Calu3 (cell line): Measurements from ENCODE around the gene SAMD4B. TPM values are rescaled to one million over a fixed set of nuclear protein-coding genes. Genes with fewer than 3 reads are reported as not detected.
A peak's percentile ranks its signal among the peaks of the same experiment; 100 is the strongest.

ENCODE experiments used
- BruUV-seq: library from RNA; stranded (reverse); fragments of 400-500 nt; replicated peaks from 2 replicates; lab custom pipeline; 2021; lab: Mats Ljungman, UMichigan
- CTCF ChIA-PET: fragments of 300-600 bp; sonication (Branson Sonifier 250); formaldehyde crosslinking; loops from one replicate; lab custom pipeline; 2022; ENCODE audit warnings: antibody characterized with exemption; lab: Charles Lee
- DNase-seq: peaks from one replicate; pipeline ENCODE4 v3.0.0; 2022
- H3K27ac Mint-ChIP-seq: one replicate; pipeline ENCODE4 v1.8.0; 2022; ENCODE audit warnings: mixed read lengths; ENCODE audit not compliant: unreplicated experiment
- H3K27me3 Mint-ChIP-seq: one replicate; pipeline ENCODE4 v1.8.0; 2022; ENCODE audit warnings: mixed read lengths; ENCODE audit not compliant: unreplicated experiment
- H3K36me3 Mint-ChIP-seq: one replicate; pipeline ENCODE4 v1.8.0; 2022; ENCODE audit warnings: mild to moderate bottlenecking, moderate library complexity, mixed read lengths; ENCODE audit not compliant: insufficient read depth, unreplicated experiment
- H3K4me1 Mint-ChIP-seq: one replicate; pipeline ENCODE4 v1.8.0; 2022; ENCODE audit warnings: mild to moderate bottlenecking, low read depth, mixed read lengths; ENCODE audit not compliant: unreplicated experiment
- H3K4me3 Mint-ChIP-seq: one replicate; pipeline ENCODE4 v1.8.0; 2022; ENCODE audit warnings: mild to moderate bottlenecking, low read depth, moderate library complexity, mixed read lengths; ENCODE audit not compliant: unreplicated experiment
- H3K9me3 Mint-ChIP-seq: one replicate; pipeline ENCODE4 v1.8.0; 2022; ENCODE audit warnings: low read depth, mixed read lengths; ENCODE audit not compliant: unreplicated experiment
- intact Hi-C: fragments of 100-400 bp; cut with micrococcal nuclease; formaldehyde crosslinking; loops from one replicate; pipeline ENCODE4 v1.10.0; 2022; ENCODE audit not compliant: unreplicated experiment
- total RNA-seq: library from RNA; stranded (reverse); gene quantifications from 2 replicates; pipeline ENCODE4 v1.2.3, GENCODE V29; 2022
- TF ChIP-seq, protein P1 (sequence below): fragments of 200-600 bp; IDR thresholded peaks from one replicate; pipeline ENCODE4 v1.8.0; 2022; ENCODE audit warnings: antibody characterized with exemption; ENCODE audit not compliant: unreplicated experiment

The SAMD4B gene
- total RNA-seq, 1 experiment from 2014 or later = 214 TPM

DNA sequence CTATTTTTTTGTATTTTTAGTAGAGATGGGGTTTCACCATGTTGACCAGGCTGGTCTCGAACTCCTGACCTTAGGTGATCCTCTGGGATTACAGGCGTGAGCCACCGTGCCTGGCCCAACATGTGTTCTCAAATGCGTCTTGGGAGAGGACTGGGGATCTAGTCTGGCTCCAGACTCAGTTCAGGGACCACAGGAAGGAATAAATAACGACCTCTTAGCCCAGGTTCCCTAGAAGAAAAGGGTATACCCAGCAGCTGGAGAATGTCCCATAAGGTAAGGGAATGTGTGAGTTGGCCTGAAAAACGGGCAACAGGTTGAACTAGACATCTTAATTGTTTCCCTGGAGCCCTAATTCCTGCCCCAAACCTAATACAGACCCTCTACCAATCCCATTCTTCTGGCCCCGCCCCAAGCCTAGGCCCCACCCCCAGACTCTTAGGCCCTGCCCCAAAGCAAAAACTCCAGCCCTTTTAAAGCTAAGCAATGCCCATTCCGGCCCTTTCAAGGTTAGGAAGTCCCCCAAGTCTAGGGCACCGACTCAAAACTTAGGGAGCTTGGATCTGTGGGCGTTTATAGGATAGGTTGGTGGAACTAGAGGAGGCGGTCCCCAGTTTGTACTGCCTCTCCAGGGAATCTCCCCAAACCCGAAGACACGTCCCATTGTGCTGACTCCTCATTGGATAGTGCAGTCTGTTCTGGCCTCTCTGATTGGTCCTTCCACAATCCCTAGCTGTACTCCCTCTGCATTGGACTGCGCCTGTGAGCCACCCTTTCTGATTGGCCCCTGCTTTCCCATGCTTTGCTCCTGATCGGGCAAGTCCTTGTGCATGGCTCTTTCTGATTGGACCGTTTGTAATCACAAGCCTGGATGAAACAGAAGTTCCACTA is 16.2 kb upstream of the SAMD4B start:
- Mint-ChIP-seq H3K9me3 (no peaks in the 10 kb centered on the region), H3K27me3 (peaks cover 59% of the 10 kb centered on the region), H3K4me1 (no peaks in the 10 kb centered on the region), H3K27ac (no peak overlapping the region), H3K36me3 (peaks cover 8% of the 10 kb centered on the region), H3K4me3 (no peak overlapping the region)
- intact Hi-C loops = loop anchor here (2.0 to 10.0 kb wide), 3 partner anchors 113 to 361 kb away; no protein-coding TSS in a partner anchor
- TF ChIP-seq, protein P1, sequence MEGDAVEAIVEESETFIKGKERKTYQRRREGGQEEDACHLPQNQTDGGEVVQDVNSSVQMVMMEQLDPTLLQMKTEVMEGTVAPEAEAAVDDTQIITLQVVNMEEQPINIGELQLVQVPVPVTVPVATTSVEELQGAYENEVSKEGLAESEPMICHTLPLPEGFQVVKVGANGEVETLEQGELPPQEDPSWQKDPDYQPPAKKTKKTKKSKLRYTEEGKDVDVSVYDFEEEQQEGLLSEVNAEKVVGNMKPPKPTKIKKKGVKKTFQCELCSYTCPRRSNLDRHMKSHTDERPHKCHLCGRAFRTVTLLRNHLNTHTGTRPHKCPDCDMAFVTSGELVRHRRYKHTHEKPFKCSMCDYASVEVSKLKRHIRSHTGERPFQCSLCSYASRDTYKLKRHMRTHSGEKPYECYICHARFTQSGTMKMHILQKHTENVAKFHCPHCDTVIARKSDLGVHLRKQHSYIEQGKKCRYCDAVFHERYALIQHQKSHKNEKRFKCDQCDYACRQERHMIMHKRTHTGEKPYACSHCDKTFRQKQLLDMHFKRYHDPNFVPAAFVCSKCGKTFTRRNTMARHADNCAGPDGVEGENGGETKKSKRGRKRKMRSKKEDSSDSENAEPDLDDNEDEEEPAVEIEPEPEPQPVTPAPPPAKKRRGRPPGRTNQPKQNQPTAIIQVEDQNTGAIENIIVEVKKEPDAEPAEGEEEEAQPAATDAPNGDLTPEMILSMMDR = no peak
- no peak for DNase-seq
- CTCF ChIA-PET = interaction anchor here (0.6 to 1.1 kb wide), 3 partner anchors 25 to 214 kb away, joined by 3 to 6 read pairs (median 5); no protein-coding TSS in a partner anchor
- no TSS peak for BruUV-seq

DNA sequence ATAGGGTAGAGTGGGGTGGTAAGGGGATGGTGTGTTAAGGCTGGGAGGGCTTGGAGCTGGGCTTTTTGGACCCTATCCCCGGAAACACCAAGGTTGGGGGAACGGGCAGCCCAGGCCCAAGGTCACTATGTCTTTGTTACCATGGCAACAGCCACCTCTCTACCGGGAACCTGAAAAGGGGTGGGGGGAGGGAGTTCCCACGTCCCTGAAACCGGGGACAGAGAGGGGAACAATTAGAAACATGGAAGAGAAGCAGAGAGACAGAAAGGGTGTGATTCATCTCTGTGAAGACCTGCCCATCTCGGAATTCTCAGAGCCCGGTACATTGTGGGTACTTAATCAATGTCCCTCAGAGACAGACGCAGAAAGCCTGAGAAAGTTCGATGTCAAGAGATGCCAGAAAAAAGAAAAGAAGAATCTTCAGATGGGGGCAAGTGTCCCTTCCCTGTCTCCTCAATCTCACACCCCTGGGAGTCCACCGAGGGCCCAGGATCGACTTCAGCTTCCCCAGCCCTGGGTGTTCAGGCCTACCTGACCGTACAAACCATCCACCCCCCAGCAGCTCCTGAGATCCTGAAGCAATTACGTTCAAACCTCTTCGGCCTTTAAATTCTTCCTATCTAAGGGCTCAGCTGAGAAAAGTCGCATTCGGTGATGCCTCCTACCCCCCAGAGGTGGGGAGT is 14.7 kb upstream of the SAMD4B start:
- no peak for DNase-seq
- BruUV-seq = no TSS peak
- TF ChIP-seq, protein P1 = no peak
- no peak overlapping the region for H3K4me3 Mint-ChIP-seq
- H3K9me3 Mint-ChIP-seq = no peaks in the 10 kb centered on the region
- H3K27me3 Mint-ChIP-seq = peaks cover 45% of the 10 kb centered on the region
- H3K36me3 Mint-ChIP-seq = no peaks in the 10 kb centered on the region
- no peak overlapping the region for H3K27ac Mint-ChIP-seq
- no peaks in the 10 kb centered on the region for H3K4me1 Mint-ChIP-seq
- intact Hi-C loops = loop anchor here (1.0 to 10.0 kb wide), 5 partner anchors 115 to 363 kb away; no protein-coding TSS in a partner anchor
- CTCF ChIA-PET = interaction anchor here (1.0 to 1.8 kb wide), 2 partner anchors 205 to 296 kb away, joined by 3 to 11 read pairs; no protein-coding TSS in a partner anchor

DNA sequence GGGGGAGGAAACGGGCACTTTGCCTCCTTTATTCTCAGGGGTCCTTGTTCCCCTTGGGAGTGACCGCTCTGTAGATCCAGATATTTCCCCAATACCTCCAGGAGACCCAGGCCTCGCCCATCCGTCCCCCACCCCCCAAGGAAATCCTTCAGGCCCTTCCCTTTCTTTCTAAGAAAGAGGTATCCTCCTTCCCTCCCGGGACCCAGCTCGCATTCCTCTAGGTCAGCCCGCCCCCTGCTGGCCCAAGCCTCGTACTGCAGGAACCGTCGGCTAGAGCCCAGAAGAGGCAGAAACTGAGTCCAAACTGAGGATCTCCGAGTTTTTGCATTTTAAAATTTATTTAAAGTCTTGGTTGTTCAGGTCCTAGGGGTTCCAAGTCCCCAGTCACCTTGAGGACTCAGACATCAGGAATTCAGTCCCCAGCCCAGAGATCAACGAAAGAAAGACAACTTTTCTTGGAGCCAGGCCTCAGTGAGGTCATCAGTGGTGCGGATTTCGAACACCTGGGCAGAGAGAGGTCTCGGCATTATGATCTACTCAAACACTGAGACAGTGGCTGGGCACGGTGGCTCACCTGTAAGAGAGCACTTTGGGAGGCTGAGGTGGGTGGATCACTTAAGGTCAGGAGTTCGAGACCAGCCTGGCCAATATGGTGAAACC is 14.0 kb upstream of the SAMD4B start:
- no TSS peak for BruUV-seq
- no peak overlapping the region for H3K4me3 Mint-ChIP-seq
- TF ChIP-seq, protein P1 = peak; percentile 99

DNA sequence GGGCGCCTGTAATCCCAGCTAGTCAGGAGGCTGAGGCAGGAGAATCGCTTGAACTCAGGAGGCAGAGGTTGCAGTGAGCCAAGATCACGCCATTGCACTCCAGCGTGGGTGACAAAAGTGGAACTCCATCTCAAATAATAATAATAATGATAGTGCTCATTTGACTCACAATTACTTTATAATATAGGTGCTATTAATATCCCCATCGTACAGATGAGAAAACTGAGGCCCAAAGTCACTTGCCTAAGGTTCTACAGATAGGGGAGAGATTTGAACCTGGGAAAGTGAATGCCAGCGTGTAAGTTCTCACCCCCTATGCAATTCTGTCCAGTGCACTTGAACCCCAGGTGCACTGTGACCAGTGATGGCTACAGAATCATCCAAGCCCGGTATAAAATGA is 12.3 kb upstream of the SAMD4B start:
- intact Hi-C loops = loop anchor here (5.0 to 10.0 kb wide), 2 partner anchors 278 to 365 kb away; no protein-coding TSS in a partner anchor
- H3K27me3 Mint-ChIP-seq = peaks cover 25% of the 10 kb centered on the region
- no peak overlapping the region for H3K4me3 Mint-ChIP-seq
- no peaks in the 10 kb centered on the region for H3K36me3 Mint-ChIP-seq
- TF ChIP-seq, protein P1 = no peak
- CTCF ChIA-PET = no interaction called here
- H3K27ac Mint-ChIP-seq = no peak overlapping the region
- no peaks in the 10 kb centered on the region for H3K9me3 Mint-ChIP-seq
- DNase-seq = no peak
- no peaks in the 10 kb centered on the region for H3K4me1 Mint-ChIP-seq
- BruUV-seq = no TSS peak

More for the DNA sequence above, 14.0 kb upstream of the SAMD4B start:
- H3K27ac Mint-ChIP-seq = no peak overlapping the region
- no peaks in the 10 kb centered on the region for H3K4me1 Mint-ChIP-seq
- CTCF ChIA-PET = interaction anchor here (0.5 to 1.8 kb wide), 4 partner anchors 200 to 937 kb away, joined by 3 to 11 read pairs (median 3); no protein-coding TSS in a partner anchor
- intact Hi-C loops = loop anchor here (1.0 to 10.0 kb wide), 4 partner anchors 206 to 363 kb away; no protein-coding TSS in a partner anchor
- no peaks in the 10 kb centered on the region for H3K36me3 Mint-ChIP-seq
- no peaks in the 10 kb centered on the region for H3K9me3 Mint-ChIP-seq
- peak; percentile 94 for DNase-seq
- H3K27me3 Mint-ChIP-seq = peaks cover 38% of the 10 kb centered on the region
